B cell (primary cell): ENCODE measurements around the gene OR52E6.

ENCODE experiments used
- CTCF ChIP-seq: fragments of 200-600 bp; IDR thresholded peaks from one replicate; pipeline ENCODE4 v1.8.0; 2022; ENCODE audit warnings: antibody characterized with exemption, mild to moderate bottlenecking
- EZH2 ChIP-seq: IDR thresholded peaks from 2 replicates; pipeline ENCODE4 v1.6.1; 2012; ENCODE audit warnings: borderline replicate concordance, low read depth, mild to moderate bottlenecking, moderate library complexity, low read length; ENCODE audit not compliant: insufficient read depth, poor library complexity, severe bottlenecking

- no peak for TF ChIP-seq CTCF
- TF ChIP-seq EZH2: no peak
Measured at GRCh38 chr11:5865826-5866225, 24.1 kb upstream of the OR52E6 start.
